HepG2 (cell line): ENCODE results near the gene ABHD2. TPM values are rescaled to one million over a fixed set of nuclear protein-coding genes. Genes with fewer than 3 reads are reported as not detected.

Source experiments
- ATAC-seq: fragments of 200-7000 bp; cut with Tn5 transposase; 3 replicates; pipeline ENCODE4 v1.9.1; 2020; ENCODE audit warnings: mild to moderate bottlenecking, moderate library complexity
- BruUV-seq: library from RNA; stranded (reverse); fragments of 400-500 nt; replicated peaks from 2 replicates; lab custom pipeline; 2021; lab: Mats Ljungman, UMichigan
- CTCF ChIA-PET: fragments of 300-600 bp; formaldehyde crosslinking; extraction: SDS; loops from one replicate; lab custom pipeline; 2021; ENCODE audit warnings: low total read pairs, inconsistent platforms, low intra/inter-chr PET ratio; lab: Yijun Ruan, JAX
- POLR2A ChIA-PET: fragments of 350-600 bp; sonication (Branson Sonifier 250); formaldehyde crosslinking; loops from one replicate; lab custom pipeline; 2020; ENCODE audit warnings: antibody characterized with exemption, inconsistent platforms; lab: Yijun Ruan, JAX
- DNase-seq: peaks from one replicate; pipeline ENCODE4 v3.0.0-alpha.2; 2015; ENCODE audit warnings: low spot score
- FAIRE-seq: peaks from 3 replicates; lab custom pipeline; 2011; peaks lifted over from hg19 to GRCh38; lab: Jason Lieb, UNC
- H2AFZ ChIP-seq: one replicate; pipeline ENCODE4 v1.6.1; 2011; ENCODE audit warnings: low read length, inconsistent platforms
- H3K27ac ChIP-seq: fragments of 300-600 bp; 3 replicates; pipeline ENCODE4 v1.8.0; 2011; ENCODE audit warnings: mixed run types, mild to moderate bottlenecking, mixed read lengths, low read length, inconsistent platforms; ENCODE audit not compliant: insufficient read depth; ENCODE audit errors: extremely low read length
- H3K27me3 ChIP-seq, 2 experiments: fragments of 200-600 bp in 1 of 2; 2 replicates in 1 of 2; 3 replicates in 1 of 2; pipeline versions ENCODE4 v1.6.0 to v1.8.0; 2011; ENCODE audit warnings: low read length in 2 of 2, mild to moderate bottlenecking in 2 of 2, moderate library complexity in 2 of 2, inconsistent platforms in 1 of 2; ENCODE audit not compliant: insufficient read depth in 2 of 2, control insufficient read depth in 1 of 2
- H3K36me3 ChIP-seq, 2 experiments: fragments of 200-600 bp in 1 of 2; replicated peaks in 1 of 2; 2 replicates in 1 of 2; 3 replicates in 1 of 2; pipeline versions ENCODE4 v1.5.1 to v1.8.0; 2011; ENCODE audit warnings: low read length in 2 of 2, inconsistent platforms in 1 of 2; ENCODE audit not compliant: insufficient read depth in 2 of 2, control insufficient read depth in 1 of 2
- H3K4me1 ChIP-seq: 2 replicates; pipeline ENCODE4 v1.5.1; 2012; ENCODE audit warnings: low read length, inconsistent platforms; ENCODE audit not compliant: insufficient read depth
- H3K4me2 ChIP-seq: 2 replicates; pipeline ENCODE4 v1.6.0; 2011; ENCODE audit warnings: low read depth, low read length, inconsistent platforms
- H3K4me3 ChIP-seq, 3 experiments: fragments of 200-600 bp in 1 of 3; sonication (generic), shearing (Covaris generic) in 1 of 3; replicated peaks in 1 of 3; 2 replicates each; pipeline ENCODE4 v1.5.1; 2011 to 2016; ENCODE audit warnings: low read length in 3 of 3, inconsistent platforms in 2 of 3, low read depth in 2 of 3, mild to moderate bottlenecking in 2 of 3, control low read depth in 1 of 3, mixed read lengths in 1 of 3; ENCODE audit not compliant: insufficient read depth in 1 of 3
- H3K79me2 ChIP-seq: one replicate; pipeline ENCODE4 v1.6.1; 2011; ENCODE audit warnings: low read length, inconsistent platforms; ENCODE audit not compliant: insufficient read depth
- H3K9ac ChIP-seq: 2 replicates; pipeline ENCODE4 v1.6.0; 2011; ENCODE audit warnings: mild to moderate bottlenecking, low read depth, low read length, inconsistent platforms; ENCODE audit not compliant: insufficient read depth
- H3K9me3 ChIP-seq: 2 replicates; pipeline ENCODE4 v1.5.1; 2012; ENCODE audit warnings: mild to moderate bottlenecking, low read length
- H4K20me1 ChIP-seq: 2 replicates; pipeline ENCODE4 v1.6.0; 2011; ENCODE audit warnings: inconsistent platforms, mild to moderate bottlenecking, low read length, moderate library complexity; ENCODE audit not compliant: insufficient read depth
- ATF6 ChIP-seq: sonication (generic); formaldehyde crosslinking; conservative IDR thresholded peaks from 2 replicates; pipeline ENCODE4 v1.4.0; 2020; ENCODE audit warnings: missing genetic modification reagents
- ELF4 ChIP-seq: sonication (generic); formaldehyde crosslinking; IDR thresholded peaks from 2 replicates; pipeline ENCODE4 v1.5.0; 2020; ENCODE audit warnings: missing genetic modification reagents, mild to moderate bottlenecking, moderate library complexity, borderline replicate concordance
- KAT7 ChIP-seq: IDR thresholded peaks from 2 replicates; pipeline ENCODE4 v1.6.1; 2018; ENCODE audit warnings: borderline replicate concordance, missing compliant biosample characterization
- POLR2G ChIP-seq: fragments of 200-400 bp; formaldehyde crosslinking; IDR thresholded peaks from 2 replicates; pipeline ENCODE4 v1.6.1; 2018; ENCODE audit warnings: mild to moderate bottlenecking, low read depth, low read length, moderate library complexity
- SALL1 ChIP-seq: sonication (generic); formaldehyde crosslinking; IDR thresholded peaks from 2 replicates; pipeline ENCODE4 v1.8.0; 2022; ENCODE audit warnings: mild to moderate bottlenecking, missing genetic modification reagents
- SRSF4 ChIP-seq: fragments of 200-400 bp; formaldehyde crosslinking; IDR thresholded peaks from one replicate; pipeline ENCODE4 v1.6.1; 2018; ENCODE audit warnings: mild to moderate bottlenecking, low read depth, low read length, moderate library complexity; ENCODE audit not compliant: poor library complexity, severe bottlenecking
- ZBTB1 ChIP-seq: sonication (generic); formaldehyde crosslinking; IDR thresholded peaks from 2 replicates; pipeline ENCODE4 v1.4.0; 2020; ENCODE audit warnings: missing genetic modification reagents, borderline replicate concordance
- ZC3H4 ChIP-seq: sonication (generic); formaldehyde crosslinking; IDR thresholded peaks from 2 replicates; pipeline ENCODE4 v1.4.0; 2020; ENCODE audit warnings: missing genetic modification reagents, borderline replicate concordance
- ZNF253 ChIP-seq: sonication (generic); formaldehyde crosslinking; IDR thresholded peaks from 2 replicates; pipeline ENCODE4 v1.8.0; 2022; ENCODE audit warnings: mild to moderate bottlenecking, missing genetic modification reagents, borderline replicate concordance
- ZNF264 ChIP-seq: sonication (generic); formaldehyde crosslinking; IDR thresholded peaks from 2 replicates; pipeline ENCODE4 v1.4.0; 2020; ENCODE audit warnings: missing genetic modification reagents
- ZNF407 ChIP-seq: sonication (generic); formaldehyde crosslinking; IDR thresholded peaks from one replicate; pipeline ENCODE4 v1.5.1; 2020; ENCODE audit warnings: mild to moderate bottlenecking, missing genetic modification reagents; ENCODE audit errors: not compliant biosample characterization
- ZNF451 ChIP-seq: sonication (generic); formaldehyde crosslinking; IDR thresholded peaks from 2 replicates; pipeline ENCODE4 v1.5.0; 2020; ENCODE audit warnings: mild to moderate bottlenecking, missing genetic modification reagents
- ZSCAN30 ChIP-seq: sonication (generic); formaldehyde crosslinking; IDR thresholded peaks from 2 replicates; pipeline ENCODE4 v1.5.0; 2020; ENCODE audit warnings: mild to moderate bottlenecking, missing genetic modification reagents
- WGBS: methylation state at CpG from one replicate; pipeline ENCODE4 v1.1.6; 2017; ENCODE audit warnings: low lambda C conversion rate; 5-methylcytosine and 5-hydroxymethylcytosine counted together
- in situ Hi-C: cut with HindIII; loops from 2 replicates; pipeline ENCODE4 v1.10.0; 2017; ENCODE audit warnings: low pct_unique_long_range_greater_than_20kb; ENCODE audit not compliant: extremely low pct_ligation_motif_present
- intact Hi-C: fragments of 100-400 bp; cut with micrococcal nuclease; formaldehyde crosslinking; loops from one replicate; pipeline ENCODE4 v1.10.0; 2022; ENCODE audit not compliant: unreplicated experiment
- polyA plus RNA-seq, 8 experiments: library from polyadenylated mRNA; depleted of rRNA in 3 of 8; stranded (reverse) in 7 of 8; unstranded in 1 of 8; fragments of >200 nt; fragmentation: Illumina TruSeq in 4 of 8; extraction: Trizol in 4 of 8; gene quantifications; 2 replicates each; pipeline versions ENCODE4 v1.2.1 to v1.2.3, GENCODE V29; 2011 to 2016; ENCODE audit warnings: low read depth in 4 of 8, missing spikeins in 1 of 8, mixed read lengths in 1 of 8; ENCODE audit not compliant: insufficient read depth in 1 of 8
- total RNA-seq, 5 experiments: library from RNA; depleted of rRNA; stranded (reverse); fragments of >200 nt; fragmentation: Illumina TruSeq; extraction: Trizol; gene quantifications; 2 replicates each; pipeline ENCODE4 v1.2.3, GENCODE V29; 2016; ENCODE audit warnings: low read depth in 1 of 5

The ABHD2 gene
- total and polyA plus RNA-seq, 2 of the 13 experiments (the other 11 are each of a cell fraction or from before 2014, with no cell fraction given), result 14.8 to 22.4 TPM

GRCh38 chr15:89136078-89136806, 48.0 kb downstream of the ABHD2 start:
- ChIA-PET CTCF (no interaction called here), POLR2A (interaction anchor here (0.8 to 5.6 kb wide), 7 partner anchors 8 to 48 kb away, joined by 3 to 45 read pairs (median 4); partner anchors contain the start of gene ABHD2)
- H3K79me2 ChIP-seq, result peaks cover 2% of the 10 kb centered on the region
- no peak for DNase-seq
- H3K27me3 ChIP-seq, result no peaks in the 10 kb centered on the region
- H3K9me3 ChIP-seq, result no peaks in the 10 kb centered on the region
- intact Hi-C loops, result no loop called here
- TSS peak; percentile 64 for BruUV-seq
- H3K9ac ChIP-seq, result peak overlapping the region; percentile 58
- H3K4me1 ChIP-seq, result peaks cover 100% of the 10 kb centered on the region
- FAIRE-seq, result no peak
- peak overlapping the region; percentile 90 for H3K27ac ChIP-seq
- WGBS, result 88% methylated on average over 12 of the region's 12 CpGs
- ATAC-seq, result peak; percentile 4
- H3K4me3 ChIP-seq, result no peak overlapping the region
- H2AFZ ChIP-seq, result no peak overlapping the region
- H3K36me3 ChIP-seq, result peaks cover 0 to 1% of the 10 kb centered on the region in 2 experiments; a peak in 1 of 5 replicates
- peak overlapping the region; percentile 72 for H3K4me2 ChIP-seq
- no peaks in the 10 kb centered on the region for H4K20me1 ChIP-seq
- in situ Hi-C loops, result loop anchor here (5.0 kb wide), 1 partner anchor 36 kb away; no protein-coding TSS in a partner anchor
- TF ChIP-seq ZNF407 (peak; percentile 16), ZBTB1 (CRISPR knock-in tag) (no peak), SRSF4 (no peak), ZC3H4 (no peak), ZNF253 (CRISPR knock-in tag) (no peak), ZSCAN30 (CRISPR knock-in tag) (no peak), ZNF451 (no peak), ZNF264 (CRISPR knock-in tag) (no peak), SALL1 (no peak), KAT7 (CRISPR knock-in tag) (no peak), POLR2G (no peak), ELF4 (CRISPR knock-in tag) (0 out of 2 replicates have a peak, but pooled peaks have one; percentile 1), ATF6 (CRISPR knock-in tag) (no peak)
